COLO668 (cell line): ENCODE data around the gene TBCD.
"Not testable (repeated sequence)": the region's sequence is repeated elsewhere in the genome, so short reads cannot be mapped to it uniquely, and the experiment has no call there.

Experiments
- DNase-seq: peaks from one replicate; lab custom pipeline; 2025; ENCODE audit not compliant: unreplicated experiment; lab: John Stamatoyannopoulos, UW

The TBCD gene

GRCh38 chr17:82964851-82965341, 213.0 kb downstream of the TBCD start:
- DNase-seq = no peak

GRCh38 chr17:82965371-82965770, 213.5 kb downstream of the TBCD start:
- DNase-seq = no peak

- DNase-seq = no peak
These were observed 214.6 kb downstream of the TBCD start for GRCh38 chr17:82966415-82966814.

GRCh38 chr17:82967268-82968032, 215.6 kb downstream of the TBCD start:
- DNase-seq = no peak

- DNase-seq = not testable (repeated sequence)
These were observed 216.4 kb downstream of the TBCD start for GRCh38 chr17:82968033-82968841.

- no peak for DNase-seq
These were observed 218.2 kb downstream of the TBCD start for GRCh38 chr17:82970067-82970466.

GRCh38 chr17:82970818-82971590, 219.1 kb downstream of the TBCD start:
- no peak for DNase-seq

GRCh38 chr17:82972836-82973372, 221.0 kb downstream of the TBCD start:
- no peak for DNase-seq

- no peak for DNase-seq
These were observed 221.7 kb downstream of the TBCD start for GRCh38 chr17:82973456-82974135.

- DNase-seq = no peak
These were observed 222.5 kb downstream of the TBCD start for GRCh38 chr17:82974136-82974952.

- DNase-seq = no peak
These were observed 225.2 kb downstream of the TBCD start for GRCh38 chr17:82976982-82977488.

- no peak for DNase-seq
These were observed 225.7 kb downstream of the TBCD start for GRCh38 chr17:82977606-82978005.

- DNase-seq = no peak
These were observed 227.0 kb downstream of the TBCD start for GRCh38 chr17:82978765-82979349.

- no peak for DNase-seq
These were observed 227.9 kb downstream of the TBCD start for GRCh38 chr17:82979718-82980117.

- DNase-seq = no peak
These were observed 228.8 kb downstream of the TBCD start for GRCh38 chr17:82980632-82981031.

GRCh38 chr17:82981141-82981730, 229.4 kb downstream of the TBCD start:
- DNase-seq = no peak

- DNase-seq = no peak
These were observed 231.8 kb downstream of the TBCD start for GRCh38 chr17:82983510-82984248.

- not testable (repeated sequence) for DNase-seq
These were observed 232.4 kb downstream of the TBCD start for GRCh38 chr17:82984249-82984617.
